Nucleus accumbens (tissue), 56 donors: ENCODE data around the gene FLNB.

Experiments used
- DNase-seq, 56 donors: peaks; one replicate each; lab custom pipeline; 2025; lab: John Stamatoyannopoulos, UW

The FLNB gene

DNA sequence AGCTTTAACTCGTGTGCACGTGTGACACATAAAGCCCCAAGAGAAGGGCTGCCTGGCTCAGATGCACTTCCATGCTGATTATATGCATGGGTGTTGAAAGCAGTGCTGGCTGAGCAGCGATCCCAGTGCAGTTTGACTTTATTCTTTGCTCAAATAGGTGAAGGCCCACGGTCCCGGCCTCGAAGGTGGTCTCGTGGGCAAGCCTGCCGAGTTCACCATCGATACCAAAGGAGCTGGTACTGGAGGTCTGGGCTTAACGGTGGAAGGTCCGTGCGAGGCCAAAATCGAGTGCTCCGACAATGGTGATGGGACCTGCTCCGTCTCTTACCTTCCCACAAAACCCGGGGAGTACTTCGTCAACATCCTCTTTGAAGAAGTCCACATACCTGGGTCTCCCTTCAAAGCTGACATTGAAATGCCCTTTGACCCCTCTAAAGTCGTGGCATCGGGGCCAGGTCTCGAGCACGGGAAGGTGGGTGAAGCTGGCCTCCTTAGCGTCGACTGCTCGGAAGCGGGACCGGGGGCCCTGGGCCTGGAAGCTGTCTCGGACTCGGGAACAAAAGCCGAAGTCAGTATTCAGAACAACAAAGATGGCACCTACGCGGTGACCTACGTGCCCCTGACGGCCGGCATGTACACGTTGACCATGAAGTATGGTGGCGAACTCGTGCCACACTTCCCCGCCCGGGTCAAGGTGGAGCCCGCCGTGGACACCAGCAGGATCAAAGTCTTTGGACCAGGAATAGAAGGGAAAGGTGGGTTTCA, 114.9 kb downstream of the FLNB start:
- no peak for DNase-seq

DNA sequence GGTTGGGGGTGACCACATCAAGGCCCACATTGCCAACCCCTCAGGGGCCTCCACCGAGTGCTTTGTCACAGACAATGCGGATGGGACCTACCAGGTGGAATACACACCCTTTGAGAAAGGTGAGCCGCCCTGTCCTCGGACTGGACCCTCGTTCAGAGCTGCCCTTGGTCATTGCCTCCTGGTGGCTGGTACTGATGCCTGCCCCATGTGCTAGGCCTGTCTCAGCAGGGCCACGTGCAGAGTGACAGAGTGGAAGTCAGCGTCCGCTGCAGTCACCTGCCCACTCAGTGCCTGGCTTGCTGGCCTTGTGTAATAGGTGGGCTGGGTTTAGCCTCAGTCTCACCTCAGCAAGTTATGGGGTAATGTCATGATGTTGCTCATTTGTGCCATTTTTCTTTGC, 116.2 kb downstream of the FLNB start:
- DNase-seq: no peak

DNA sequence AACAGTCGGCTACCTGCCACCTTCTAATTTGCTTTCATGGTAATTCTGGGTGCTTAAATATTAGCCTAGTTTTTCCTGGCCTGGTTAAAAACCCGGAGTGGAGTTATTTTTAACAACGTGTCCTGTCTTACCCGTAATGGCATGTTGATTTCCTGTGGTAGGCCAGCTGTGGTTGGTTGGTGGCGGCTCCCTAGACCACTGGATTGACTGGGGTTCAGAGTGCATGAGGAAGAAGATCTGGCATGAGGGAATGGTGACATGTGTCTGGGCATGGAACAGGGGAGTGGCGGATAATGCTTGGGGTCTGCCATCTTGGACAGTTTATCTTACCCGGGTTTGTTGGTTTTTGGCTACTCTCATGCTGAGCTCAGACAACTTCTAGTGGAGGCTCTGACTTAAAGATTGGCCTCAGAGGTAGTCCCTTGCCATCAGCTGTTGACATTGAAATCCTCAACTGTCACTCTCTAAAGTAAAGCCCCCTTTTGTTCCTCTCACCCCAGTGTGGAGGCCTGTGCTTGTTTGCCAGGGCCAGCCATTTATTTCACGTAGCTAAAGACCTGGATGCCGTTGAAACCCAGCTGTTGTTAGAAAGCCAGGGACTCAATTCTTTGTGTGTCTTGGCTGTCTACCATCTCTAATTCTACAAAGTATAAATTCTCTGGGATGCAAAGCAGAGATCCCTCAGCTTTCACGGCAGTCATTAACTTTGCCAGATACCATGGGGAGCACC, 121.0 kb downstream of the FLNB start:
- no peak for DNase-seq

DNA sequence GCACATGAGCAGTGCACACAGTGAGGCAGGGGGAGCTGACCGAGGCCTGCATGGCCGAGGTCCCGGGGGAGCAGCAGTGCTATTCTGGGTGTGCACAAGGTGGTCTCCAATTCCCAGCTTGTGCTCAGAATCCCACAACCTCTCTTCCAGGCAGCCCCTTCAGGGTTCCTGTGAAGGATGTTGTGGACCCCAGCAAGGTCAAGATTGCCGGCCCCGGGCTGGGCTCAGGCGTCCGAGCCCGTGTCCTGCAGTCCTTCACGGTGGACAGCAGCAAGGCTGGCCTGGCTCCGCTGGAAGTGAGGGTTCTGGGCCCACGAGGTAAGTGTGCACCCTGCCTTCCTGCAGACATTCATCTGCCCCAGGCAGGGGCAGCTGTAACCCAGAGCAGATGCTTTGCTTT, 122.4 kb downstream of the FLNB start:
- no peak for DNase-seq

DNA sequence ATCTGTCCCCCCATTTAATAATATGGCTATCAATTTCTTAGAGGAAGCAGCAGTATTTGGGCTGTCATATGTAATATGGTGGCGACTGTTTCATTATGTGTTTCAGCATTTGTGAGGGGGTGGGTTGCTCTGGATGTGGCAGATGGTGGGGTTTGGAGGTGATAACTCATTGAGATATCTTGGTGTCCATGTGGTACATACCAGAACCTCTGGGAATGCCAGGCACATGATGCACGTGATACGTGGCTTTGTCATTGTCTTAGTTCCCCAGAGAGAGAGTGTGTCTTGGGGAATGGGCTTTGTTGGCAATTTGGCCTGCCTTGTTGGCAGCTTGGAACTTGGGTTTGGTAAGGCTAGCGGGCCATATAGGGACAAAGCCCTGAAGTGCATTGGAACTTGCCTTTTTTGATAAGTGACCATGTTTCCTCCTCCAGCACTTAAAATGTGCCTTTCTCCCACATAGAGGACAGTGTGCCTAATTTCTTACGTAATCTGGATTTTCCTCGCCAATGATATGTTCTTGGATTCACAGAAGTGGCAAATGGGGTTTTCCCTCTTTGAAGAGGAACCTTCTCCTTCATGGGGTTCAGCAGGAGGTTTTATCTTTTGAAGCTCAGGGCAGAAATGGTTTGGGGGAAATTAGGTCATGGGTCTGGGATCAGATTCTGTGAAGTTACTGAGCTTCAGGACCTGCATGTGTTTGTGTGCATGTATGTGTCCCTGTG, 123.0 kb downstream of the FLNB start:
- DNase-seq: no peak

DNA sequence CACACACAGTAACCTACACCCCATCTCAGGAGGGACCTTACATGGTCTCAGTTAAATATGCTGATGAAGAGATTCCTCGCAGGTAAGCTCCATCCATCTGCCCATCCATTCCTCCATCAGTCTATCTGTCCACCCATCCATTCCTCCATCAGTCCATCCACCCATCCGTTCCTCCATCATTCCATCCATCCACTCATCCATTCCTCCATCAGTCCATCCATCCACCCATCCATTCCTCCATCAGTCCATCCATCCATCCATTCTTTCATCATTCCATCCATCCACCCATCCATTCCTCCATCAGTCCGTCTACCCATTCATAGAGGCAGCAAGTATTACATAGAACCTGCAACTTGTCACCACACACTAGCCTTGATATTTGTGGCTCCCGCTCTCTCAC, 124.6 kb downstream of the FLNB start:
- no peak for DNase-seq

DNA sequence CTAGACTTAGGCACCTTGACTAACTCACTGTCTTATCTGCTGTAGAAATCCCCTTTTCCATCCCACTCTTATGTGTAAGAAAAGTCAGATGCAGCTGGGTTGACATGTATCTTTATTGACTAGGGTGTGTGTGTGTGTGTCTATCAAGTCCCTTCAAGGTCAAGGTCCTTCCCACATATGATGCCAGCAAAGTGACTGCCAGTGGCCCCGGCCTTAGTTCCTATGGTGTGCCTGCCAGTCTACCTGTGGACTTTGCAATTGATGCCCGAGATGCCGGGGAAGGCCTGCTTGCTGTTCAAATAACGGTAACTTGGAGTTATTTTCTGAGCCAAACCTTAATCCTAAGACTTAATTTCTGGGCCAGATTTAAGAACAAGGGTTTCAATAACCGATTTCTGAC, 126.2 kb downstream of the FLNB start:
- DNase-seq: no peak

DNA sequence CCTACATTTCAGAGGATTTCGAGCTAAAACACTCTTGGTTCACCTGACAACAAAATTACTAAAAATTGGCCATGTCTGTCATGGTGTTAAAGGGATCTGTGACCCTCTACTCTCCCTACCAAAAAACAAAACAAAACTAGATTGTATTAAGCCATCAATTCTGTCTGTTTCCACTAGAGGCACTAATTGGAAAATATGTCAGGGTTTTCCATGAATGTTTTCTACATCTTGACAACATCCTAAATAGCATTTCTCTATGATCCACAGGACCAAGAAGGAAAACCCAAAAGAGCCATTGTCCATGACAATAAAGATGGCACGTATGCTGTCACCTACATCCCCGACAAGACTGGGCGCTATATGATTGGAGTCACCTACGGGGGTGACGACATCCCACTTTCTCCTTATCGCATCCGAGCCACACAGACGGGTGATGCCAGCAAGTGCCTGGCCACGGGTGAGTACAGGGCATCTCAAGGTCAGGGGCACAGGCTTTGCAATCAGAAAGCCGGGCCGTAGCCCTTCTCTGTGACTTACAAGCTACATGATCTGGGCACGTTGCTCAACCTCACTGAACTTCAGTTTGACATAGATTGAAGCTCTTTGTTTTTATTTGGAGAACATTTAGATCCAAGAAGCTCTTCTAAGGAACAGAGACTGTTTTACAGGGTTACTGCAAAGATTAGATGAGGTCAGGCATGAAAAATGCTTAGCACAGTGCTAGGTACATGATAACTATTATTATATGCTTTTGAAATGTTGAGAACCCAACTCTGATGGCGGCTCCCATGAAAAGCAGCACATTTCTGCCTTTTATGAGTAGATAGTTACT, 127.7 kb downstream of the FLNB start:
- DNase-seq: no peak

DNA sequence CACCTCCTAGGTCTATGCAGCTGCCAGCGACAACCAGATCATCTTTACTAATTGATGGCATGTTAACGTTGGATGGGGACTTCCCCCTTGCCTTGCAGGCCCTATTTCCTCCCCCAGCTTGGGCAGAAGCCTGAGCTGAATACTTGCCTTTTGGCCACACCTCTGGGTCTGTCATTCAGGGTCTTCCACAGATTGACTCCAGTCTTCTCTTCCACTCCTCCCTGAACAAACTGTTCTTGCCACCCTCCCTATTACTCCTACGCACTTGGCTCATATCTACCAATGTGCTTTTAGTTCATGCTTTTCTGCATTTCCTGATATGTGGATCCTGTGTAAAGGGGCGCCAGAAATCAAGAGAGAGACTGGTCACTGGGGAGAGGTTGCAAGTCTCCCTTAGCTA, 129.1 kb downstream of the FLNB start:
- DNase-seq: no peak

DNA sequence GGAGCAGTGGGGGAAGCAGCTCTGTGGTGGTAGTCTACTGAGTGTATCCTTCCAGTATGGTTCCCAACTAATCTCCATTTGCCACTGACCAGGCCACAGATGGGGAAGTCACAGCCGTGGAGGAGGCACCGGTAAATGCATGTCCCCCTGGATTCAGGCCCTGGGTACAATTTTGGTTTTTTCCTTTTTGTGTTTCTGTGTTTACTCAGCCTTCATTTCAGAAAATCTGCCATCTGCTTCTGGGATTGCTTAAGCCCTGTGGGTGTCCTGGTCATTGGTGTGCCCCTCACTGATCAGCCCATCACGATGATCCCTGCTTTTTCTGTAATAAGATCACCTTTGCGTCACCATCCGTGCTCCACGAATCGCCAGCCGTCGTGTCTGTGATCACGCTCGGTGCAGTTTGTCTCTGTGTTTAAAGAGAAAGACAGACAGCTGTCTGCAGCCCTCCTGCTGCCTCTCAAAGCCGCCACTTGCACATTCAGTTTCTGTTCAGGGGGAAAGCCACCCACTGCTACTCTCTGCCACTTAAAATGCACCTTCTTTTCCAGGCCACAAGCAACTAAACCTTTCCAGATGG, 133.6 kb downstream of the FLNB start:
- DNase-seq: no peak

DNA sequence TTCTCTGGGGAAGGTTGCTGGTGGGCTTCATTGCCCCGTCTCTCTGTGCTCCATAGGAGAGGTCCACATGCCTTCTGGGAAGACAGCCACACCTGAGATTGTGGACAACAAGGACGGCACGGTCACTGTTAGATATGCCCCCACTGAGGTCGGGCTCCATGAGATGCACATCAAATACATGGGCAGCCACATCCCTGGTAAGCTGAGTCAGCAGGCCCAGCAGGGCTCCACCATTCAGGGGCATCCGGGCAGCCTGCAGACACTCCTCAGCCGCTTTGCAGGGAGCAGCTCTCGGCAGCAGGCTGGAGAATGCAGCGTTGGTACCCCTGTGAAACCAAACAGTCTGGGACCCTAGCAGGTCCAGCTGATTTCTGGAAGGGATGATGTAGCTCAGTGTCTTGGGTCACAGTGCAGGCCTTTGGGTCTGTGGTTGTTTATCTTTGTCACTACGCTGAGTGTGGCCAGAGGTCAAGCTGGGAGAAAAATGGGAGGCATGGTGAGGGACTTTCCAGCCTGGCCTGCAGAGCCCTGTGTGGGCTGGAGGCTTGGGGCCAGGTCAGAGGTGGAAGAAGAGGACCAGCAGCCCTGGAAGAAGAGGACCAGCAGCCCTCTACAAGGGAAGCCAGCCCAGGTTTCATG, 135.3 kb downstream of the FLNB start:
- DNase-seq: no peak

DNA sequence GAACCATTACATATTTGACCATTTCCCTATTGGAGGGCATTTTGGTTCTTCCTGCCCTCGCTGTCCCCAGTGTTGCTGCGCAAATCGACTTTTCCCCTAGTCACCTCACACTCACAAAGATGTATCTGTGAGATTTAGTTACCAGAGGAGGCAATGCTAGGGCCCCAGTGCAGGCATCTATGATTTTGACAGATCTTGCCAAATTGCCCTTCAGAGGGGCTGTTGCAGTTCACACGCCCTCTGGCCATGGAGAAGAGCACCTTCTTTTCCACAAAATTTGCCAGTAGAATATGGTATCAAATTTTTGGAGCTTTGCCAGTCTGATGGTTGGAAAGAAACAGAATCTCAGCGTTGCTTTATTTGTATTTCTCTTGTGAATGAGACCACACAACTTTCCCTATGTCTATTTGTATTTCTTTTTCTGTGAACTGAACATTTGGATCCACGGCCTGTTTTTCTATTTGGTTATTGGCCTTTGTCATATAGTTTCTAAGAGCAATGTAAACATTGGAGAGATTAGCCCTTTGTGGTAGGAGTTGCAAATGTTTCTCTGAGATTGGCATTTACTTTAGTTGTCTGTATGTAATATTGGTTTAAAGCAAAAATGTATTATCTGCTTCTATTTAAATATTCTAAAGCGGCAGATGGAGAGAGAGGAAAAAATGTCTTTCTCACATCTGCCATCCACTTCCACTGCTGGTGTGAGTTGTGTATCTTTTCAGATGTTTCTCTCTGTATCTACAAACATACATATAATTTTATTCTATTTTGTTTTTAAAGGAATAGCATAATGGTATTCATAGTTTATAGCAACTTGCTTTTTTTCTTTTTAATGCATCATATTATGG, 136.5 kb downstream of the FLNB start:
- no peak for DNase-seq

DNA sequence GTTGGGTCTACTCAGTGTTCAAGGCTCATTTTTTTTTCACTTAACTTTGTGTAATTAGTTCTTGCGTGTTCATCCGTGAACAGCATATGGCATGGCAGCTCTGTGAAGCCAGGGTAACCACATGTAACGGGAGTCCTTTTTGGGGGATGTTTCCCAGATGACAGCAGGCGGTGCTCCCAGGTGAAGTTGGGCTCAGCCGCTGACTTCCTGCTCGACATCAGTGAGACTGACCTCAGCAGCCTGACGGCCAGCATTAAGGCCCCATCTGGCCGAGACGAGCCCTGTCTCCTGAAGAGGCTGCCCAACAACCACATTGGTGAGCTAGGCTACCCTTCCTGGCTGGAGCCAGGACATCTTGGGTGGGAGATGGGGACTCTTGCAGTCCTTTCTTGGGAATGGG, 139.8 kb downstream of the FLNB start:
- no peak for DNase-seq

DNA sequence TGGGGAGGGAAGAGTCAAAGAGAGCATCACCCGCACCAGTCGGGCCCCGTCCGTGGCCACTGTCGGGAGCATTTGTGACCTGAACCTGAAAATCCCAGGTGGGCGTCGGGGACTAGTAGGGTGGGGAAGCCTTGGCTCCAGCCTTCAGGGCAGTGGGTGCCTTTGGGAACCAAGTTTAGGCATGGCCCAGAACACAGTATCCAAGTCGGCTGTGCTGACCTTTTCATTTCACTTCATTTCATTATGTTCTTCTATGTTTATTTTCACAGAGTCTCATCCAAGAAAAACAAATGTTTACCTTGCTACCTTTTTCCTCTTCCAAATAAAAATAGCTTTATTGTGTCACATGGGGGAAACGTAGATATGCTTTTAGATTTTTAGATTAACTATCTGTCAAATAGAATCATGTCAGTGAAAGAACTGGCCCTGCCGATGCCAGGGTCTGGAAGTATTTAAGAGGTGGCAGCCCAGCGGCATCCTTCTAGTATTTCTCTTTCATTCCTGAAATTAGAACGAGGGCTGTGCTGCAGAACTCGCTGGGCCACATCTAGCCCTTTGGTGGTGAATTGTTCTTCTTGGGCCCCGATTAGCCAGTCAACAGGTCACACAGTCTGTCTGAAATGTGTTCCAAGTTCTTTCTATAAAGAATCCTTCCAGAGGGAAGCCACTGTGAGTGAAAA, 142.0 kb downstream of the FLNB start:
- no peak for DNase-seq

DNA sequence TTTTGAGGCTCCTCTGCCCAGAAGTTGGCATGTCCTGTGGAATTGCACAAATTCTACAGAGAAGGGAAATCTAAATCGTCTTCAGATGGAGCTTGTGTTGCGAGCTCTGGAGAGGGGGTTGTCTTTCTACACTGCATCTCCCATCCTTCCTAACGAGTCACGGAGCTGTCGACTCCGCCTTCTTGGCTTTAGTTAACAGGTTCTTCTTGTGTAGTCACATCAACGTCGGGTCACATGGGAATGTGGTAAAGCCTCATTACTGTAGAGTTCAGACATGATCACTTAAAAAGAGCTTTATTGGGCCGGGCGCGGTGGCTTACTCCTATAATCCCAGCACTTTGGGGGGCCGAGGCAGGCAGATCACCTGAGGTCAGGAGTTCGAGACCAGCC, 142.6 kb downstream of the FLNB start:
- no peak for DNase-seq

DNA sequence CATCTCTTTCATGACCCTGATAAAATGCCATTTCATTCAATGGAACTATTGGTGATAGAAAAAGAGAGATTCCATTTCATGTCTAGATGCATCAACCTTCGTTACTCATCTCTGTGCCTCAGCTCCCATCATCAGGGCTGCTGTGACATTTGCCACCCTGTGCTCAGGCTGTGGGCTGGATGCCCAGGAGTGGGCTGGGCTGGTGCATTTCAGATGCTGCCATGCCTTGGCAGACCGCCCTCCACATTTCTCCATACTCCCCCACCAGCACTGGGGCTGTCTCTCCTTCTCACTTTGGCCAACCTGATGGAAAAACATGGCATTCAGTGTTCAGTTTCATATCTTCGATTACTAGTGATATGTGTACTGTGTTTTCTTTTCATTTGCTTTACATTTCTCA, 143.4 kb downstream of the FLNB start:
- DNase-seq: peak in 47 of 56 donors; percentile 5 to 82 (median 45)

DNA sequence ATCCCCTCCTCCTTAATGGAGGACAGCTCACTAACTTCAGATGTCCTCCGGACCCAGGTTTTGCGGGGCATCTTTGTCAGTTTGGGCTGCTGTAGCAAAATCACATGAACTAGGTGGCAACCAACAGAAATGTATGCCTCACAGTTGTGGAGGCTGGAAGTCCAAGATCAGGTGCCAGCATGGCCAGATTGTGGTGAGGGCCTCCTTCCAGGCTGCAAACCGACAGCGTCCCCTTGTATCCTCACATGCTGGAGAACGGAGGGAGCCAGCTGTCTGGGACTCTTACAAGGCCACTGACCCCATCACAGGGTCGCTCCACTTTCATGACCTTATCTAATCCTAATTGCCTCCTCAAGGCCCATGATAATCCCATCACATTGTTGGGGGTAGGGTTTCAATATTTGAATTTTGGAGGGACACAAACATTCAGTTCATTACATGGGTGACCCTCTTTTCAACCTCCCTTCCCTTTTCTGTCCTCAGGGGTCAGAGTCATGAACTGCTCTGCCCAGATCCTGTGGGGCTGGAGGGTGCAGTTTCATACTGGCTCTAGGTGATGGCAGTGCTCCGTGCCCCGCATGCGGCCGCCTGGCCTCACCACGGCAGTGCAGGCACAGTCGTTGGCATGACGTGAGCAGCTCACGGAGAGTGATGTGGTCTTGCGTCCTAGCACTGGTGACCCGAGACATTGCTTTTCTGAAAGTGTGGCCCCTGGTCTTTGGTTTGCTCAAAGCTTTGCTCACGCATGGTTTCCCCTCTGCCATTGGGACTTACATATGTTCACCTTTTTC, 144.2 kb downstream of the FLNB start:
- no peak for DNase-seq

DNA sequence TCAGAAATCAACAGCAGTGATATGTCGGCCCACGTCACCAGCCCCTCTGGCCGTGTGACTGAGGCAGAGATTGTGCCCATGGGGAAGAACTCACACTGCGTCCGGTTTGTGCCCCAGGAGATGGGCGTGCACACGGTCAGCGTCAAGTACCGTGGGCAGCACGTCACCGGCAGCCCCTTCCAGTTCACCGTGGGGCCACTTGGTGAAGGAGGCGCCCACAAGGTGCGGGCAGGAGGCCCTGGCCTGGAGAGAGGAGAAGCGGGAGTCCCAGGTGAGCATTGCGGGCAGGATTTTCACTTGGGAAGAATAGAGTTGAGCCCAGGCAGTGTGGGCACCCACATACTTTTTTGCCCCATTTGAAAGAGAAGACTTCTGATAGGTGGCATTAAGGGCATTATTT, 145.1 kb downstream of the FLNB start:
- DNase-seq: no peak
